B cell (primary cell): ENCODE results near the gene BSG. TPM values are rescaled to one million over a fixed set of nuclear protein-coding genes. Genes with fewer than 3 reads are reported as not detected.
A peak's percentile ranks its signal among the peaks of the same experiment; 100 is the strongest.

Experiments
- ATAC-seq: fragments of 200-7000 bp; cut with Tn5 transposase; one replicate; pipeline ENCODE4 v1.10.0; 2021; ENCODE audit warnings: low read depth, mild to moderate bottlenecking, moderate number of reproducible peaks, moderate library complexity
- CTCF ChIA-PET: fragments of 350-600 bp; sonication (Branson Sonifier 250); formaldehyde crosslinking; loops from one replicate; lab custom pipeline; 2021; ENCODE audit warnings: antibody characterized with exemption, inconsistent platforms; lab: Charles Lee
- POLR2A ChIA-PET: fragments of 350-600 bp; sonication (Branson Sonifier 250); formaldehyde crosslinking; loops from one replicate; lab custom pipeline; 2021; ENCODE audit warnings: antibody characterized with exemption; lab: Charles Lee
- DNase-seq: peaks from one replicate; pipeline ENCODE4 v3.0.0; 2013
- H2AFZ ChIP-seq: 2 replicates; pipeline ENCODE4 v1.6.1; 2012; ENCODE audit warnings: mild to moderate bottlenecking, low read depth, low read length; ENCODE audit not compliant: insufficient read depth, poor library complexity, severe bottlenecking
- H3K27ac ChIP-seq, 2 donors: 1 replicate in 1 of 2; 2 replicates in 1 of 2; pipeline ENCODE4 v1.5.1; 2012 to 2013; ENCODE audit warnings: low read length in 2 of 2, mild to moderate bottlenecking in 2 of 2, moderate library complexity in 1 of 2
- H3K27me3 ChIP-seq, 4 experiments: fragments of 200-600 bp in 1 of 4; sonication (generic) in 1 of 4; replicated peaks in 1 of 4; 1 replicate in 2 of 4; 2 replicates in 2 of 4; pipeline versions ENCODE4 v1.6.1 to v1.7.0; 2013 to 2016; ENCODE audit warnings: low read length in 3 of 4, mild to moderate bottlenecking in 2 of 4, mixed read lengths in 1 of 4, moderate library complexity in 1 of 4; ENCODE audit not compliant: insufficient read depth in 4 of 4, control insufficient read depth in 3 of 4; ENCODE audit errors: control extremely low read depth in 1 of 4
- H3K36me3 ChIP-seq, 2 experiments: replicated peaks in 1 of 2; 1 replicate in 1 of 2; 2 replicates in 1 of 2; pipeline versions ENCODE4 v1.6.1 to v1.7.1; 2013; ENCODE audit warnings: low read length in 1 of 2; ENCODE audit not compliant: insufficient read depth in 2 of 2, control insufficient read depth in 1 of 2; ENCODE audit errors: control extremely low read depth in 1 of 2, extremely low read depth in 1 of 2
- H3K4me1 ChIP-seq, 2 donors: fragments of 200-600 bp in 1 of 2; sonication (generic) in 1 of 2; 1 replicate in 1 of 2; 2 replicates in 1 of 2; pipeline versions ENCODE4 v1.5.1 to v1.6.1; 2013 to 2017; ENCODE audit warnings: low read length in 2 of 2; ENCODE audit not compliant: control insufficient read depth in 2 of 2, insufficient read depth in 2 of 2
- H3K4me2 ChIP-seq: replicated peaks from 2 replicates; pipeline ENCODE3; 2012; ENCODE audit warnings: mild to moderate bottlenecking, low read depth, low read length; ENCODE audit not compliant: poor library complexity, severe bottlenecking
- H3K4me3 ChIP-seq, 5 experiments: fragments of 200-600 bp in 1 of 5; sonication (generic) in 1 of 5; 1 replicate in 3 of 5; 2 replicates in 2 of 5; pipeline versions ENCODE4 v1.5.1 to v1.7.0; 2011 to 2016; ENCODE audit warnings: low read length in 4 of 5, mild to moderate bottlenecking in 4 of 5, low read depth in 2 of 5, control low read depth in 1 of 5, moderate library complexity in 1 of 5; ENCODE audit not compliant: insufficient read depth in 1 of 5; ENCODE audit errors: control extremely low read depth in 1 of 5, extremely low read depth in 1 of 5
- H3K79me2 ChIP-seq: fragments of 200-600 bp; sonication (generic); one replicate; pipeline ENCODE4 v1.6.0; 2016; ENCODE audit warnings: low read length; ENCODE audit not compliant: control insufficient read depth, insufficient read depth
- H3K9ac ChIP-seq: fragments of 200-600 bp; sonication (generic); 2 replicates; pipeline ENCODE4 v1.6.1; 2017; ENCODE audit warnings: mild to moderate bottlenecking, low read length, moderate library complexity
- H3K9me3 ChIP-seq, 3 donors: one replicate each; pipeline versions ENCODE4 v1.6.1 to v1.7.1; 2013; ENCODE audit warnings: low read length in 2 of 3; ENCODE audit not compliant: control insufficient read depth in 2 of 3, insufficient read depth in 1 of 3; ENCODE audit errors: control extremely low read depth in 1 of 3
- H4K20me1 ChIP-seq: 2 replicates; pipeline ENCODE4 v1.6.0; 2012; ENCODE audit warnings: mild to moderate bottlenecking, low read length; ENCODE audit not compliant: insufficient read depth, control insufficient read depth, poor library complexity, severe bottlenecking
- H3K27ac Mint-ChIP-seq: one replicate; pipeline ENCODE4 v1.8.0; 2021; ENCODE audit warnings: mixed read lengths
- H3K27me3 Mint-ChIP-seq: one replicate; pipeline ENCODE4 v1.8.0; 2021; ENCODE audit warnings: mixed read lengths
- H3K4me1 Mint-ChIP-seq: one replicate; pipeline ENCODE4 v1.8.0; 2021; ENCODE audit warnings: mixed read lengths
- H3K4me3 Mint-ChIP-seq: one replicate; pipeline ENCODE4 v1.8.0; 2021; ENCODE audit warnings: mixed read lengths
- H3K9me3 Mint-ChIP-seq: one replicate; pipeline ENCODE4 v1.8.0; 2022; ENCODE audit warnings: mixed read lengths; ENCODE audit not compliant: insufficient read depth
- EZH2 ChIP-seq: IDR thresholded peaks from 2 replicates; pipeline ENCODE4 v1.6.1; 2012; ENCODE audit warnings: borderline replicate concordance, low read depth, mild to moderate bottlenecking, moderate library complexity, low read length; ENCODE audit not compliant: insufficient read depth, poor library complexity, severe bottlenecking
- WGBS: methylation state at CpG from one replicate; pipeline ENCODE4 v1.1.5; 2013; ENCODE audit warnings: missing lambda C conversion rate; ENCODE audit not compliant: insufficient coverage; 5-methylcytosine and 5-hydroxymethylcytosine counted together
- intact Hi-C: fragments of 100-400 bp; cut with micrococcal nuclease; formaldehyde crosslinking; loops from one replicate; pipeline ENCODE4 v1.10.0; 2022
- polyA plus RNA-seq: library from polyadenylated mRNA; depleted of rRNA; stranded (reverse); fragments of >200 nt; gene quantifications from 2 replicates; pipeline ENCODE4 v1.2.3, GENCODE V29; 2012
- total RNA-seq, 2 donors: library from RNA; stranded (reverse); fragments of 120-200 nt in 1 of 2; gene quantifications; 1 replicate in 1 of 2; 2 replicates in 1 of 2; pipeline versions ENCODE4 v1.2.3 to v1.2.4, GENCODE V29; 2013 to 2022
- TF ChIP-seq, protein P1 (sequence below): fragments of 200-600 bp; IDR thresholded peaks from one replicate; pipeline ENCODE4 v1.8.0; 2022; ENCODE audit warnings: antibody characterized with exemption, mild to moderate bottlenecking

The BSG gene
- total and polyA plus RNA-seq, 2 donors (not counting 1 experiment from before 2014, with no cell fraction given) = 82.1 to 131 TPM

- Mint-ChIP-seq H3K4me1 (peaks cover 17% of the 10 kb centered on the region), H3K27ac (no peak overlapping the region), H3K9me3 (no peaks in the 10 kb centered on the region), H3K27me3 (no peaks in the 10 kb centered on the region), H3K4me3 (no peak overlapping the region)
- Histone ChIP-seq H3K9me3 (no peaks in the 10 kb centered on the region), H2AFZ (no peak overlapping the region), H3K9ac (no peak overlapping the region), H3K4me3 (no peak overlapping the region), H3K4me2 (no peak overlapping the region), H3K4me1 (peaks cover 10 to 11% of the 10 kb centered on the region in 2 donors), H3K27ac (no peak overlapping the region), H3K36me3 (peaks cover 0 to 33% of the 10 kb centered on the region in 2 experiments), H4K20me1 (peaks cover 87% of the 10 kb centered on the region), H3K27me3 (no peaks in the 10 kb centered on the region), H3K79me2 (peaks cover 57% of the 10 kb centered on the region)
- peak; percentile 24 for DNase-seq
- ChIA-PET POLR2A (no interaction called here), CTCF (no interaction called here)
- TF ChIP-seq, protein P1, sequence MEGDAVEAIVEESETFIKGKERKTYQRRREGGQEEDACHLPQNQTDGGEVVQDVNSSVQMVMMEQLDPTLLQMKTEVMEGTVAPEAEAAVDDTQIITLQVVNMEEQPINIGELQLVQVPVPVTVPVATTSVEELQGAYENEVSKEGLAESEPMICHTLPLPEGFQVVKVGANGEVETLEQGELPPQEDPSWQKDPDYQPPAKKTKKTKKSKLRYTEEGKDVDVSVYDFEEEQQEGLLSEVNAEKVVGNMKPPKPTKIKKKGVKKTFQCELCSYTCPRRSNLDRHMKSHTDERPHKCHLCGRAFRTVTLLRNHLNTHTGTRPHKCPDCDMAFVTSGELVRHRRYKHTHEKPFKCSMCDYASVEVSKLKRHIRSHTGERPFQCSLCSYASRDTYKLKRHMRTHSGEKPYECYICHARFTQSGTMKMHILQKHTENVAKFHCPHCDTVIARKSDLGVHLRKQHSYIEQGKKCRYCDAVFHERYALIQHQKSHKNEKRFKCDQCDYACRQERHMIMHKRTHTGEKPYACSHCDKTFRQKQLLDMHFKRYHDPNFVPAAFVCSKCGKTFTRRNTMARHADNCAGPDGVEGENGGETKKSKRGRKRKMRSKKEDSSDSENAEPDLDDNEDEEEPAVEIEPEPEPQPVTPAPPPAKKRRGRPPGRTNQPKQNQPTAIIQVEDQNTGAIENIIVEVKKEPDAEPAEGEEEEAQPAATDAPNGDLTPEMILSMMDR = no peak
- no peak for TF ChIP-seq EZH2
- intact Hi-C loops = no loop called here
- ATAC-seq = no peak
- 97% methylated on average over 43 of the region's 46 CpGs for WGBS
Observed at GRCh38 chr19:579111-579841, 6.9 kb downstream of the BSG start.

DNA sequence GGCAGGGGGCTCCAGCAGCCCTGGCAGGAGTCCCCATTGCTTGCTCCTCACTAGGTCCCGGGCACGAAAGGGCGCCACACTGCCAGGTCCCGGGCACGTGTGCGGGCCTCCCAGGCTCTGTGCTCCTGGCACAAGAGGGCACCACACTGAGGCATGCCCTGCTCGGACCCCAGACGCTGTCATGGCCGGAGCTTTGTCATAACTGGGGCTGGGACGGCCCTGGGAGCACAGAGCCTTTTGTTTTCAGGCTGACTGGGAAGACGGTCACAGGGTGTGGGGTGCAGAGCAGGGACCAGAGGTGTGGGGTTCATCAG is 7.4 kb downstream of the BSG start:
- ATAC-seq = no peak
- Mint-ChIP-seq H3K27me3 (no peaks in the 10 kb centered on the region), H3K27ac (no peak overlapping the region), H3K4me3 (no peak overlapping the region), H3K4me1 (peaks cover 11% of the 10 kb centered on the region), H3K9me3 (no peaks in the 10 kb centered on the region)
- no peak overlapping the region for H3K4me3 ChIP-seq
- no peak overlapping the region for H3K27ac ChIP-seq
- no peak for TF ChIP-seq EZH2
- TF ChIP-seq, protein P1 = no peak
- intact Hi-C loops = no loop called here
- peaks cover 0 to 3% (median 0%) of the 10 kb centered on the region in 4 experiments for H3K27me3 ChIP-seq
- ChIA-PET POLR2A (no interaction called here), CTCF (no interaction called here)
- WGBS = 94% methylated on average over 11 of the region's 11 CpGs
- H3K79me2 ChIP-seq = peaks cover 52% of the 10 kb centered on the region
- no peak overlapping the region for H2AFZ ChIP-seq
- peaks cover 0 to 33% of the 10 kb centered on the region in 2 experiments for H3K36me3 ChIP-seq
- no peak overlapping the region for H3K9ac ChIP-seq
- DNase-seq = no peak
- peaks cover 85% of the 10 kb centered on the region for H4K20me1 ChIP-seq
- no peak overlapping the region for H3K4me2 ChIP-seq
- H3K4me1 ChIP-seq = peaks cover 5% of the 10 kb centered on the region in 2 donors
- H3K9me3 ChIP-seq = no peaks in the 10 kb centered on the region
